Thyroid gland (tissue), 4 donors: Measurements from ENCODE around the gene VIL1. TPM values are rescaled to one million over a fixed set of nuclear protein-coding genes. Genes with fewer than 3 reads are reported as not detected.
A peak's percentile ranks its signal among the peaks of the same experiment; 100 is the strongest.

ENCODE experiments used
- DNase-seq, 2 donors: peaks; one replicate each; pipeline ENCODE4 v3.0.0-alpha.2; 2019
- H3K27ac ChIP-seq, 3 donors: fragments of 200-600 bp; sonication (generic); 1 replicate in 2 of 3; 2 replicates in 1 of 3; pipeline ENCODE4 v1.5.1; 2016 to 2019; ENCODE audit warnings: mild to moderate bottlenecking in 1 of 3, moderate library complexity in 1 of 3
- H3K27me3 ChIP-seq: fragments of 200-600 bp; sonication (generic); one replicate; pipeline ENCODE4 v1.5.1; 2019
- H3K36me3 ChIP-seq, 2 donors: fragments of 200-600 bp; sonication (generic); one replicate each; pipeline ENCODE4 v1.5.1; 2016 to 2019
- H3K4me1 ChIP-seq, 2 donors: fragments of 200-600 bp; sonication (generic); one replicate each; pipeline ENCODE4 v1.5.1; 2017 to 2019
- H3K4me3 ChIP-seq, 3 donors: fragments of 200-600 bp; sonication (generic); replicated peaks in 1 of 3; 1 replicate in 2 of 3; 2 replicates in 1 of 3; pipeline ENCODE4 v1.5.1; 2016; ENCODE audit warnings: mild to moderate bottlenecking in 1 of 3
- H3K9me3 ChIP-seq: fragments of 200-600 bp; sonication (generic); one replicate; pipeline ENCODE4 v1.5.1; 2017
- CTCF ChIP-seq, 6 experiments: fragments of 200-600 bp in 3 of 6; fragments of 450-650 bp in 3 of 6; sonication (generic) in 3 of 6; IDR thresholded peaks; one replicate each; pipeline ENCODE4 v1.5.1; 2016 to 2019; ENCODE audit warnings: antibody characterized with exemption in 6 of 6, mild to moderate bottlenecking in 2 of 6, inconsistent platforms in 1 of 6, moderate library complexity in 1 of 6
- POLR2A ChIP-seq, 2 donors: fragments of 450-650 bp; IDR thresholded peaks; one replicate each; pipeline ENCODE4 v1.6.1; 2017; ENCODE audit warnings: antibody characterized with exemption in 2 of 2, mild to moderate bottlenecking in 2 of 2, moderate library complexity in 1 of 2
- WGBS, 2 donors: methylation state at CpG; one replicate each; pipeline ENCODE4 v1.1.5; 2017; 5-methylcytosine and 5-hydroxymethylcytosine counted together
- intact Hi-C: fragments of 100-400 bp; cut with DNase I; formaldehyde crosslinking; loops from one replicate; pipeline ENCODE4 v1.15.1; 2023
- total RNA-seq, 4 donors: library from RNA; depleted of rRNA; stranded (reverse); fragments of >200 nt; gene quantifications; one replicate each; pipeline ENCODE4 v1.2.3, GENCODE V29; 2016

VIL1 gene
- not detected for total RNA-seq

DNA sequence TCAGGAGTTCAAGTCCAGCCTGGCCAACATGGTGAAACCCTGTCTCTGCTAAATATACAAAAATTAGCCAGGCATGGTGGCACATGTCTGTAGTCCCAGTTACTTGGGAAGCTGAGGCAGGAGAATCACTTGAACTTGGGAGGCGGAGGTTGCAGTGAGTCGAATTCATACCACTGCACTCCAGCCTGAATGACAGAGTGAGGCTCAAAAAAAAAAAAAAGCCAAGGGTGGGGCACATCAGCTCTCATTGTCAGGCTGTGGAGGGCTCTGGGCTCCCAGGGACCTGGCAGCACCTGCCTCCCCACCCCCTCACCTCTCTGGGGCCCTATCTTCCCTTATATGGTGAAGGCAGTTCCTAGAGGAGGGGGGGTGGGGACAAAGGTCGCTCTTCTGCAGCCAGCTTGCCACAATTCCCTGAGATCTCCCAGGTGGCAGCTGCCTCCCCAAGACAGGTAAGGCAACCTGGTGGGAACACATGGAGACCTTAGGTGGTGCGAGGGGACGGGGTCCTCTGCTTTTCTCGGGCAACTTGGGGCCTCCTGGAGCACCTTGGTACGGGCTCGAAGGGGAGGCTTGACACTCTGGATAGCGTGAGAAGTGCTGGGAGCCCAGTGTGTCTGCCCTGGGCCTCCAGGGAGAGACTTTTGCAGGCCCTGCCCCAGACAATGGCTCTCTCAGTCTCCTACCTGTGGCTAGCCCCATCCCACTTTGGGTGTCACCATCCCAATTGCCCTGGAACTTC, at the start of gene VIL1:
Gene VIL1, plus strand, starts transcription at position 407 of the 742 bp plus-strand sequence. CDS start 4,656 bp downstream, outside the sequence.
- intact Hi-C loops, result no loop called here
- 81 to 84% methylated on average over 7 to 9 of the region's 9 CpGs for WGBS, 2 donors
- no peak within 1 kb of the TSS for H3K27ac ChIP-seq
- no peak for DNase-seq
- TF ChIP-seq CTCF (IDR thresholded peaks at IDR 0.05), result no peak
- no peak for TF ChIP-seq POLR2A (IDR thresholded peaks at IDR 0.05)
- no peaks in the 10 kb centered on the region for H3K27me3 ChIP-seq
- H3K9me3 ChIP-seq, result no peaks in the 10 kb centered on the region
- no peaks in the 10 kb centered on the region for H3K36me3 ChIP-seq
- H3K4me3 ChIP-seq, result no peak within 1 kb of the TSS
- H3K4me1 ChIP-seq, result no peaks in the 10 kb centered on the region

GRCh38 chr2:218369330-218369729, 49.6 kb upstream of the VIL1 start:
- Histone ChIP-seq H3K4me3 (no peak overlapping the region), H3K36me3 (no peaks in the 10 kb centered on the region), H3K27me3 (no peaks in the 10 kb centered on the region), H3K4me1 (peaks cover 33 to 55% of the 10 kb centered on the region in 2 donors), H3K27ac (peak overlapping the region; percentile 94 to 100 (median 97)), H3K9me3 (no peaks in the 10 kb centered on the region)
- DNase-seq, result peak; percentile 75 to 81
- TF ChIP-seq CTCF (IDR thresholded peaks at IDR 0.05) (peak in 3 of 6 experiments; percentile 12 to 56 (median 20)), POLR2A (IDR thresholded peaks at IDR 0.05) (no peak)
- intact Hi-C loops, result no loop called here
- 20 to 28% methylated on average over 2 of the region's 2 CpGs for WGBS, 2 donors

DNA sequence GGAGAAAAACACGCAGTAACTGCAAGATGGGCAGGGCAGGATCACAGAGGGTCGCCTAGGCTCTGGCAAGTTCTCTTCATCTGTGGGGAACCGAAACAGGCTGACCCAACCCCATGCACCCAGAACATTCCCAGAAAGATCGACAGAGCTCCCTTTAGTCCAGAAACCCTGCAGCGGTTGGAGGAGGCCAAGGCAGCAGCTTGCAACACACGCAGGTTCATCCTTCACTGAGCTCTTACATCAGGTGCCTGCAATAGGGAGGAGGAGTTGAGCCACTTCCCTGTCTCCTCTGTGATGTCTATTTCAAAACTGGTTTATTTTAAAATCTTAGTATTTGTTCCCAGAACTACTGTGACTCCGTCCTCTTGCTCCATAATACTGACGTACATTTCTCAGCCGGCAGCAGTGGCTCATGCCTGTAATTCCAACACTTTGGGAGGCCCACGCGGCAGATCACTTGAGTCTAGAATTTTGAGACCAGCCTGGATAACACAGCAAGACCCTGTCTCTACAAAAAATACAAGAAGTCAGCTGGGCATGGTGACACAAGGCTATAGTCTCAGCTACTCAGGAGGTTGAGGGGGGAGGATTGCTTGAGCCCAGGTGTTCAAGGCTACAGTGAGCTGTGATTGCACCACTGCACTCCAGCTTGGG, 48.4 kb upstream of the VIL1 start:
- Histone ChIP-seq H3K4me3 (no peak overlapping the region), H3K9me3 (no peaks in the 10 kb centered on the region), H3K36me3 (no peaks in the 10 kb centered on the region), H3K27ac (peak overlapping the region; percentile 45 to 100 (median 97)), H3K27me3 (no peaks in the 10 kb centered on the region), H3K4me1 (peaks cover 29 to 51% of the 10 kb centered on the region in 2 donors)
- DNase-seq, result peak; percentile 59 to 63
- 60 to 71% methylated on average over 11 of the region's 11 CpGs for WGBS, 2 donors
- intact Hi-C loops, result no loop called here
- TF ChIP-seq CTCF (IDR thresholded peaks at IDR 0.05), result no peak
- TF ChIP-seq POLR2A (IDR thresholded peaks at IDR 0.05), result no peak

DNA sequence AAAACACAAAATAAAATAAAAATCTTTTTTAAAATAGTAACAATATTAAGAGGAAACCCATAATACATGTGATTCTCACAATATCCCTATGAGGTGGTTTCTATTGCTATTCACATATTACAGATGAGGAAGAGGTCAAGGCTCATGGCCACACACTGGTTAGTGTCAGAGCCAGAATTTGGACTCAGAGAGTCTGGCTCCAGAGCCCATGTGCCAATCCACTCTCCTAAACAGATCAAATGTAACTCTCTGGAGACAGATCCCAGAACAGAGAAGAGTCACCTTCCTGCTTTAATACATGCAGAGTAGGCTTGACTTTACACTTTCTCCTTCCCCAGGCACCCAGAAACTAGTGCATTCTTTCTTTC, 47.0 kb upstream of the VIL1 start:
- no peak for DNase-seq
- Histone ChIP-seq H3K36me3 (no peaks in the 10 kb centered on the region), H3K27me3 (no peaks in the 10 kb centered on the region), H3K9me3 (no peaks in the 10 kb centered on the region), H3K4me3 (no peak overlapping the region), H3K4me1 (peaks cover 26 to 42% of the 10 kb centered on the region in 2 donors), H3K27ac (peak overlapping the region in 2 of 3 donors; percentile 97 to 100)
- intact Hi-C loops, result no loop called here
- no peak for TF ChIP-seq CTCF (IDR thresholded peaks at IDR 0.05)
- no peak for TF ChIP-seq POLR2A (IDR thresholded peaks at IDR 0.05)

DNA sequence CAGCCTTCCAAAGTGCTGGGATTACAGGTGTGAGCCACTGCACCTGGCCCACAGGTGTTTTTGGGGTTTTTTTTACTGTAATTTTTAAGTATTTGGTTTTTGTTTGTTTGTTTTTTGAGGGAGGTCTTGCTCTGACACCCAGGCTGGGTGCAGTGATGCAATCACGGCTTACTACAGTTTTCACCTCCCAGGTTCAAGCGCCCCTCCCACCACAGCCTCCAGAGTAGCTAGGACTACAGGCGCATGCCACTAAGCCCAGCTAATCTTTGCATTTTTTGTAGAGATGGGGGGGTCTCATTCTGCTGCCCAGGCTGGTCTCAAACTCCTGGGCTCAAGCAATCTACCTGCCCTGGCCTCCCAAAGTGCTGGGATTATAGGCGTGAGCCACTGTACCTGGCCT, 44.1 kb upstream of the VIL1 start:
- Histone ChIP-seq H3K27ac (no peak overlapping the region), H3K4me3 (no peak overlapping the region), H3K4me1 (peaks cover 7 to 23% of the 10 kb centered on the region in 2 donors), H3K9me3 (no peaks in the 10 kb centered on the region), H3K36me3 (no peaks in the 10 kb centered on the region), H3K27me3 (no peaks in the 10 kb centered on the region)
- 81 to 84% methylated on average over 4 of the region's 4 CpGs for WGBS, 2 donors
- TF ChIP-seq CTCF (IDR thresholded peaks at IDR 0.05), result no peak
- no peak for TF ChIP-seq POLR2A (IDR thresholded peaks at IDR 0.05)
- intact Hi-C loops, result no loop called here
- DNase-seq, result no peak
